Measurements from ENCODE around the gene CCNQ.

DNA sequence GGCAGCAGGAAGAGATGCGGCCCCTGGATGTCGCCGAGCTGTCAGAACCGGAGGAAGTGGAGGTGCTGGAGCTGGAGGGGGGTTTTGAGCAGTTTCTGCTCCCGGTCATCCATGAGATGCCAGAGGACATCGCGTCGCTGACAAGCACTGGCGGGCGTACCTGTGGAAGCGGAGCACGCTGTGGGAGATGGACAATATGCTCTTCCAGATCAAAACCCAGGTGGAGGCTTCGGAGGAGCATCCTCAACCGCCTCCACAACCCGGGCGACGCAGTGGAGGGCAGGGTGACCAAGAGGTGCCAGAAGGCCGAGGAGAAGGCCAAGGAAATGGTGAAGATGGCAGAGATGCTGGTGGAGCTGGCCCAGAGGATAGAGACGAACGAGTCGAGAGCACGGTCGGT is 7.6 kb upstream of the CCNQ start:
- TF ChIP-seq EZH2 (IDR thresholded peaks at IDR 0.05; ENCODE audit: insufficient read depth, poor library complexity, severe bottlenecking), result no peak
- TF ChIP-seq EZH2phosphoT487 (IDR thresholded peaks at IDR 0.05; ENCODE audit: insufficient read depth, low read depth), result no peak
